ENCODE results near the gene NOD2. TPM values are rescaled to one million over a fixed set of nuclear protein-coding genes. Genes with fewer than 3 reads are reported as not detected.
A peak's percentile ranks its signal among the peaks of the same experiment; 100 is the strongest.

The NOD2 gene
- total and polyA plus RNA-seq, 2 of the 13 experiments (the other 11 are each of a cell fraction or from before 2014, with no cell fraction given), result 0.27 to 0.81 TPM

GRCh38 chr16:50719401-50720337 is 26.3 kb downstream of the NOD2 start (continued):
- TF ChIP-seq, protein P1, sequence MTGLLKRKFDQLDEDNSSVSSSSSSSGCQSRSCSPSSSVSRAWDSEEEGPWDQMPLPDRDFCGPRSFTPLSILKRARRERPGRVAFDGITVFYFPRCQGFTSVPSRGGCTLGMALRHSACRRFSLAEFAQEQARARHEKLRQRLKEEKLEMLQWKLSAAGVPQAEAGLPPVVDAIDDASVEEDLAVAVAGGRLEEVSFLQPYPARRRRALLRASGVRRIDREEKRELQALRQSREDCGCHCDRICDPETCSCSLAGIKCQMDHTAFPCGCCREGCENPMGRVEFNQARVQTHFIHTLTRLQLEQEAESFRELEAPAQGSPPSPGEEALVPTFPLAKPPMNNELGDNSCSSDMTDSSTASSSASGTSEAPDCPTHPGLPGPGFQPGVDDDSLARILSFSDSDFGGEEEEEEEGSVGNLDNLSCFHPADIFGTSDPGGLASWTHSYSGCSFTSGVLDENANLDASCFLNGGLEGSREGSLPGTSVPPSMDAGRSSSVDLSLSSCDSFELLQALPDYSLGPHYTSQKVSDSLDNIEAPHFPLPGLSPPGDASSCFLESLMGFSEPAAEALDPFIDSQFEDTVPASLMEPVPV (CRISPR knock-in tag; IDR thresholded peaks at IDR 0.05), result 0 out of 2 replicates have a peak, but pooled peaks have one; percentile 29
- TF ChIP-seq YY1 (IDR thresholded peaks at IDR 0.05; ENCODE audit: insufficient read depth, insufficient replicate concordance, low read depth, low read length) (no peak), PHF8 (CRISPR knock-in tag; IDR thresholded peaks at IDR 0.05) (peak; percentile 63; the same call in 1 of the 2 replicates), RNF2 (conservative IDR thresholded peaks at IDR 0.05; ENCODE audit: low read depth) (no peak), ZNF619 (CRISPR knock-in tag; IDR thresholded peaks at IDR 0.05) (peak; percentile 38; the same call in 1 of the 2 replicates), ERF (CRISPR knock-in tag; IDR thresholded peaks at IDR 0.05) (no peak; the same call in 1 of the 2 replicates), ZNF629 (CRISPR knock-in tag; conservative IDR thresholded peaks at IDR 0.05) (no peak), POLR2A (IDR thresholded peaks at IDR 0.05; ENCODE audit: insufficient read depth in 1 of 2, low read depth in 2 of 2, low read length in 2 of 2) (no peak), E2F2 (CRISPR knock-in tag; IDR thresholded peaks at IDR 0.05; ENCODE audit: borderline replicate concordance) (no peak), ZNF207 (IDR thresholded peaks at IDR 0.05; ENCODE audit: borderline replicate concordance) (no peak), ARID3A (IDR thresholded peaks at IDR 0.05; ENCODE audit: low read depth, low read length) (no peak), ARID4A (CRISPR knock-in tag; IDR thresholded peaks at IDR 0.05; ENCODE audit: borderline replicate concordance) (0 out of 2 replicates have a peak, but pooled peaks have one; percentile 33), TBL1XR1 (IDR thresholded peaks at IDR 0.05; ENCODE audit: borderline replicate concordance, low read length, partially characterized antibody) (no peak)
- TF ChIP-seq, protein P2, sequence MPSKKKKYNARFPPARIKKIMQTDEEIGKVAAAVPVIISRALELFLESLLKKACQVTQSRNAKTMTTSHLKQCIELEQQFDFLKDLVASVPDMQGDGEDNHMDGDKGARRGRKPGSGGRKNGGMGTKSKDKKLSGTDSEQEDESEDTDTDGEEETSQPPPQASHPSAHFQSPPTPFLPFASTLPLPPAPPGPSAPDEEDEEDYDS (CRISPR knock-in tag; IDR thresholded peaks at IDR 0.05), result 0 out of 2 replicates have a peak, but pooled peaks have one; percentile 29
- TF ChIP-seq, protein P3, sequence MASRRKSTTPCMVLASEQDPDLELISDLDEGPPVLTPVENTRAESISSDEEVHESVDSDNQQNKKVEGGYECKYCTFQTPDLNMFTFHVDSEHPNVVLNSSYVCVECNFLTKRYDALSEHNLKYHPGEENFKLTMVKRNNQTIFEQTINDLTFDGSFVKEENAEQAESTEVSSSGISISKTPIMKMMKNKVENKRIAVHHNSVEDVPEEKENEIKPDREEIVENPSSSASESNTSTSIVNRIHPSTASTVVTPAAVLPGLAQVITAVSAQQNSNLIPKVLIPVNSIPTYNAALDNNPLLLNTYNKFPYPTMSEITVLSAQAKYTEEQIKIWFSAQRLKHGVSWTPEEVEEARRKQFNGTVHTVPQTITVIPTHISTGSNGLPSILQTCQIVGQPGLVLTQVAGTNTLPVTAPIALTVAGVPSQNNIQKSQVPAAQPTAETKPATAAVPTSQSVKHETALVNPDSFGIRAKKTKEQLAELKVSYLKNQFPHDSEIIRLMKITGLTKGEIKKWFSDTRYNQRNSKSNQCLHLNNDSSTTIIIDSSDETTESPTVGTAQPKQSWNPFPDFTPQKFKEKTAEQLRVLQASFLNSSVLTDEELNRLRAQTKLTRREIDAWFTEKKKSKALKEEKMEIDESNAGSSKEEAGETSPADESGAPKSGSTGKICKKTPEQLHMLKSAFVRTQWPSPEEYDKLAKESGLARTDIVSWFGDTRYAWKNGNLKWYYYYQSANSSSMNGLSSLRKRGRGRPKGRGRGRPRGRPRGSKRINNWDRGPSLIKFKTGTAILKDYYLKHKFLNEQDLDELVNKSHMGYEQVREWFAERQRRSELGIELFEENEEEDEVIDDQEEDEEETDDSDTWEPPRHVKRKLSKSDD (CRISPR knock-in tag; IDR thresholded peaks at IDR 0.05; ENCODE audit: low read depth), result no peak

All from HepG2 (cell line).